ENCODE measurements around the gene PRRC2B. TPM values are rescaled to one million over a fixed set of nuclear protein-coding genes. Genes with fewer than 3 reads are reported as not detected.

The PRRC2B gene
- total and polyA plus RNA-seq, 2 of the 13 experiments (the other 11 are each of a cell fraction or from before 2014, with no cell fraction given): 20.8 to 37.4 TPM

GRCh38 chr9:131349881-131350563, 43.9 kb upstream of the PRRC2B start (continued):
- TF ChIP-seq ZNF317 (CRISPR knock-in tag; IDR thresholded peaks at IDR 0.05) (no peak), DMAP1 (CRISPR knock-in tag; IDR thresholded peaks at IDR 0.05) (no peak), PAX8 (CRISPR knock-in tag; IDR thresholded peaks at IDR 0.05; ENCODE audit: borderline replicate concordance) (no peak), ARID5B (CRISPR knock-in tag; IDR thresholded peaks at IDR 0.05) (no peak), ZNF615 (CRISPR knock-in tag; IDR thresholded peaks at IDR 0.05; ENCODE audit: borderline replicate concordance) (no peak), ZNF235 (CRISPR knock-in tag; IDR thresholded peaks at IDR 0.05; ENCODE audit: borderline replicate concordance) (no peak), CBX2 (IDR thresholded peaks at IDR 0.05; ENCODE audit: low read depth, low read length) (no peak), CBX2 (CRISPR knock-in tag; IDR thresholded peaks at IDR 0.05; ENCODE audit: low read depth) (no peak), EHMT2 (IDR thresholded peaks at IDR 0.05; ENCODE audit: borderline replicate concordance, low read depth, low read length) (no peak), NRL (CRISPR knock-in tag; IDR thresholded peaks at IDR 0.05; ENCODE audit: borderline replicate concordance) (peak; percentile 71; the same call in 1 of the 2 replicates), MTA1 (CRISPR knock-in tag; IDR thresholded peaks at IDR 0.05; ENCODE audit: borderline replicate concordance) (peak; percentile 54; the same call in 1 of the 2 replicates), ZSCAN22 (CRISPR knock-in tag; IDR thresholded peaks at IDR 0.05) (no peak), ZGPAT (CRISPR knock-in tag; IDR thresholded peaks at IDR 0.05) (peak; percentile 46; the same call in 1 of the 2 replicates), XRCC5 (optimal IDR thresholded peaks at IDR 0.05; ENCODE audit: low read length) (peak; percentile 53), ZNF225 (CRISPR knock-in tag; IDR thresholded peaks at IDR 0.05) (peak; percentile 29; the same call in 1 of the 2 replicates), GATAD2A (CRISPR knock-in tag; IDR thresholded peaks at IDR 0.05) (peak; percentile 39; the same call in 1 of the 2 replicates), PCBP2 (optimal IDR thresholded peaks at IDR 0.05; ENCODE audit: low read depth, low read length, poor library complexity, severe bottlenecking) (no peak), NAIF1 (CRISPR knock-in tag; IDR thresholded peaks at IDR 0.05; ENCODE audit: borderline replicate concordance) (no peak), HMGA1 (CRISPR knock-in tag; conservative IDR thresholded peaks at IDR 0.05) (no peak), ETV6 (CRISPR knock-in tag; conservative IDR thresholded peaks at IDR 0.05) (no peak), ZNF367 (CRISPR knock-in tag; IDR thresholded peaks at IDR 0.05; ENCODE audit: borderline replicate concordance) (no peak), ZNF343 (CRISPR knock-in tag; IDR thresholded peaks at IDR 0.05) (0 out of 2 replicates have a peak, but pooled peaks have one; percentile 44)
- TF ChIP-seq, protein P1, sequence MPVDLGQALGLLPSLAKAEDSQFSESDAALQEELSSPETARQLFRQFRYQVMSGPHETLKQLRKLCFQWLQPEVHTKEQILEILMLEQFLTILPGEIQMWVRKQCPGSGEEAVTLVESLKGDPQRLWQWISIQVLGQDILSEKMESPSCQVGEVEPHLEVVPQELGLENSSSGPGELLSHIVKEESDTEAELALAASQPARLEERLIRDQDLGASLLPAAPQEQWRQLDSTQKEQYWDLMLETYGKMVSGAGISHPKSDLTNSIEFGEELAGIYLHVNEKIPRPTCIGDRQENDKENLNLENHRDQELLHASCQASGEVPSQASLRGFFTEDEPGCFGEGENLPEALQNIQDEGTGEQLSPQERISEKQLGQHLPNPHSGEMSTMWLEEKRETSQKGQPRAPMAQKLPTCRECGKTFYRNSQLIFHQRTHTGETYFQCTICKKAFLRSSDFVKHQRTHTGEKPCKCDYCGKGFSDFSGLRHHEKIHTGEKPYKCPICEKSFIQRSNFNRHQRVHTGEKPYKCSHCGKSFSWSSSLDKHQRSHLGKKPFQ (CRISPR knock-in tag; IDR thresholded peaks at IDR 0.05; ENCODE audit: insufficient replicate concordance): no peak
